ENCODE data around the gene HM13. TPM values are rescaled to one million over a fixed set of nuclear protein-coding genes. Genes with fewer than 3 reads are reported as not detected.

The HM13 gene
- 207 to 259 TPM (median 239 TPM) in 5 replicates for total RNA-seq (2022; extraction: Qiagen RNA extraction; ENCODE audit: low read depth)

GRCh38 chr20:31514154-31515071 is at the start of gene HM13:
Gene HM13 (plus strand): TSS chr20:31514442. CDS start chr20:31514552, 110 bp downstream.

GRCh38 chr20:31474758-31475427 is 39.3 kb upstream of the HM13 start, which contains the start of the genes DEFB124 and REM1:
Gene DEFB124 (minus strand): TSS chr20:31475127. CDS start chr20:31473013, 2,114 bp downstream.
Gene REM1 (plus strand): TSS chr20:31475288. CDS start chr20:31476446, 1,158 bp downstream.

GRCh38 chr20:31605031-31605901 is 91.0 kb downstream of the HM13 start, which contains the start of gene ID1:
Gene ID1 (plus strand): TSS chr20:31605289. CDS start chr20:31605388, 99 bp downstream.

Other genes with a start within 250 kb of the HM13 start
- gene DEFB116, start 205.9 kb upstream of the HM13 start, total RNA-seq (2022; extraction: Qiagen RNA extraction; ENCODE audit: low read depth): not detected in 5 replicates
- not detected in 5 replicates for gene DEFB118, start 145.8 kb upstream of the HM13 start, total RNA-seq (2022; extraction: Qiagen RNA extraction; ENCODE audit: low read depth)
- gene DEFB119, start 123.9 kb upstream of the HM13 start, total RNA-seq (2022; extraction: Qiagen RNA extraction; ENCODE audit: low read depth): not detected in 5 replicates
- gene DEFB121, start 108.2 kb upstream of the HM13 start, total RNA-seq (2022; extraction: Qiagen RNA extraction; ENCODE audit: low read depth): not detected in 5 replicates
- not detected in 5 replicates for gene DEFB123, start 73.8 kb upstream of the HM13 start, total RNA-seq (2022; extraction: Qiagen RNA extraction; ENCODE audit: low read depth)
- gene DEFB124, start 39.3 kb upstream of the HM13 start, total RNA-seq (2022; extraction: Qiagen RNA extraction; ENCODE audit: low read depth): not detected in 5 replicates
- 0.13 TPM in 2 of 5 replicates, not detected in the others for gene REM1, start 39.2 kb upstream of the HM13 start, total RNA-seq (2022; extraction: Qiagen RNA extraction; ENCODE audit: low read depth)
- gene ID1, start 90.8 kb downstream of the HM13 start, total RNA-seq (2022; extraction: Qiagen RNA extraction; ENCODE audit: low read depth): 138 to 265 TPM (median 200 TPM) in 5 replicates
- gene COX4I2, start 123.5 kb downstream of the HM13 start, total RNA-seq (2022; extraction: Qiagen RNA extraction; ENCODE audit: low read depth): not detected in 5 replicates
- gene BCL2L1, start 208.4 kb downstream of the HM13 start, total RNA-seq (2022; extraction: Qiagen RNA extraction; ENCODE audit: low read depth): 140 to 174 TPM (median 151 TPM) in 5 replicates
- 98.8 to 113 TPM (median 111 TPM) in 5 replicates for gene TPX2, start 224.8 kb downstream of the HM13 start, total RNA-seq (2022; extraction: Qiagen RNA extraction; ENCODE audit: low read depth)

Measured in A549 treated with DMSO at 1 μM for 4 hours (cell line).